Stomach (tissue), 9 donors: ENCODE measurements around the gene ZBTB7A. TPM values are rescaled to one million over a fixed set of nuclear protein-coding genes. Genes with fewer than 3 reads are reported as not detected.

Source experiments
- DNase-seq, 2 donors: peaks; one replicate each; pipeline versions ENCODE4 v3.0.0 to v3.0.0-alpha.2; 2013 to 2019
- H3K27ac ChIP-seq, 5 donors: fragments of 200-600 bp in 4 of 5; sonication (generic) in 4 of 5; one replicate each; pipeline ENCODE4 v1.5.1; 2013 to 2019; ENCODE audit warnings: mild to moderate bottlenecking in 1 of 5, moderate library complexity in 1 of 5
- H3K27me3 ChIP-seq, 3 donors: fragments of 200-600 bp; sonication (generic); one replicate each; pipeline ENCODE4 v1.5.1; 2017 to 2019; ENCODE audit warnings: mixed run types in 1 of 3
- H3K36me3 ChIP-seq, 4 donors: fragments of 200-600 bp; sonication (generic); 1 replicate in 3 of 4; 2 replicates in 1 of 4; pipeline ENCODE4 v1.5.1; 2016 to 2019
- H3K4me1 ChIP-seq, 4 donors: fragments of 200-600 bp; sonication (generic); one replicate each; pipeline ENCODE4 v1.5.1; 2016 to 2019
- H3K4me3 ChIP-seq, 4 donors: fragments of 200-600 bp; sonication (generic) in 3 of 4; one replicate each; pipeline ENCODE4 v1.5.1; 2016 to 2019; ENCODE audit warnings: mild to moderate bottlenecking in 1 of 4
- H3K9me3 ChIP-seq, 4 donors: fragments of 200-600 bp; sonication (generic); one replicate each; pipeline ENCODE4 v1.5.1; 2016 to 2019
- CTCF ChIP-seq, 7 experiments: fragments of 450-650 bp in 4 of 7; fragments of 200-600 bp in 3 of 7; sonication (generic) in 3 of 7; IDR thresholded peaks; one replicate each; pipeline ENCODE4 v1.5.1; 2016 to 2019; ENCODE audit warnings: antibody characterized with exemption in 7 of 7, control low read depth in 2 of 7, mild to moderate bottlenecking in 1 of 7
- EP300 ChIP-seq: sonication (generic); formaldehyde crosslinking; IDR thresholded peaks from one replicate; pipeline ENCODE4 v1.6.1; 2017; ENCODE audit warnings: antibody characterized with exemption
- POLR2A ChIP-seq, 4 donors: fragments of 450-650 bp; IDR thresholded peaks; one replicate each; pipeline ENCODE4 v1.6.1; 2016; ENCODE audit warnings: antibody characterized with exemption in 4 of 4, control low read depth in 2 of 4, mild to moderate bottlenecking in 1 of 4, moderate library complexity in 1 of 4
- POLR2AphosphoS5 ChIP-seq, 3 donors: sonication (generic); formaldehyde crosslinking; IDR thresholded peaks; one replicate each; pipeline ENCODE4 v1.6.1; 2016; ENCODE audit warnings: antibody characterized with exemption in 3 of 3
- WGBS, 5 donors: extraction: QIAGEN DNeasy Blood & Tissue Kit in 3 of 5; methylation state at CpG; one replicate each; pipeline versions ENCODE4 v1.1.5 to v1.1.7; 2013 to 2018; 5-methylcytosine and 5-hydroxymethylcytosine counted together
- intact Hi-C: fragments of 100-400 bp; cut with DNase I; formaldehyde crosslinking; loops from one replicate; pipeline ENCODE4 v1.15.1; 2023; ENCODE audit warnings: low total_unique reads
- polyA plus RNA-seq, 3 donors: library from polyadenylated mRNA; stranded (reverse); fragments of 200-250 nt; gene quantifications; one replicate each; pipeline ENCODE4 v1.2.3, GENCODE V29; 2013
- total RNA-seq, 5 donors: library from RNA; depleted of rRNA; stranded (reverse); fragments of >200 nt; gene quantifications; one replicate each; pipeline versions ENCODE4 v1.1.0 to v1.2.3, GENCODE V29; 2014 to 2016
- donor health status: healthy with polysubstance abuse.
- donor health status: Bipolar disorder and iron deficiency.
- donor health status: healthy.

ZBTB7A gene
- total and polyA plus RNA-seq, 8 donors, result 8.0 to 274 (median 35.5) TPM

GRCh38 chr19:4075373-4075772 lies 8.7 kb upstream of the ZBTB7A start:
- Histone ChIP-seq H3K27ac (no peak overlapping the region), H3K36me3 (no peaks in the 10 kb centered on the region), H3K4me1 (peaks cover 7 to 30% (median 18%) of the 10 kb centered on the region in 4 donors), H3K4me3 (no peak overlapping the region), H3K9me3 (no peaks in the 10 kb centered on the region), H3K27me3 (no peaks in the 10 kb centered on the region)
- DNase-seq, result no peak
- 57 to 67% (median 62%) methylated on average over 9 of the region's 9 CpGs for WGBS, 5 donors
- intact Hi-C loops, result no loop called here
- TF ChIP-seq CTCF (IDR thresholded peaks at IDR 0.05), result no peak
- no peak for TF ChIP-seq EP300
- TF ChIP-seq POLR2A (IDR thresholded peaks at IDR 0.05), result no peak
- TF ChIP-seq POLR2AphosphoS5 (IDR thresholded peaks at IDR 0.05), result no peak

- Histone ChIP-seq H3K27me3 (no peaks in the 10 kb centered on the region), H3K36me3 (no peaks in the 10 kb centered on the region), H3K27ac (no peak overlapping the region), H3K9me3 (no peaks in the 10 kb centered on the region), H3K4me3 (no peak overlapping the region), H3K4me1 (peaks cover 10 to 24% (median 15%) of the 10 kb centered on the region in 4 donors)
- 94 to 97% (median 95%) methylated on average over 3 of the region's 3 CpGs for WGBS, 5 donors
- TF ChIP-seq EP300, result no peak
- no peak for TF ChIP-seq POLR2AphosphoS5 (IDR thresholded peaks at IDR 0.05)
- TF ChIP-seq POLR2A (IDR thresholded peaks at IDR 0.05), result no peak
- no peak for TF ChIP-seq CTCF (IDR thresholded peaks at IDR 0.05)
- intact Hi-C loops, result no loop called here
- DNase-seq, result no peak
Measured at GRCh38 chr19:4071610-4072009, 4.9 kb upstream of the ZBTB7A start.

- no peak for TF ChIP-seq POLR2AphosphoS5 (IDR thresholded peaks at IDR 0.05)
- no peak for TF ChIP-seq EP300
- TF ChIP-seq CTCF (IDR thresholded peaks at IDR 0.05), result no peak
- no peak for TF ChIP-seq POLR2A (IDR thresholded peaks at IDR 0.05)
- Histone ChIP-seq H3K27me3 (no peaks in the 10 kb centered on the region), H3K4me1 (peaks cover 10 to 23% (median 17%) of the 10 kb centered on the region in 4 donors), H3K4me3 (no peak overlapping the region), H3K9me3 (no peaks in the 10 kb centered on the region), H3K36me3 (no peaks in the 10 kb centered on the region), H3K27ac (peak overlapping the region in 1 of 5 donors; percentile 98)
- WGBS, 5 donors, result 59 to 67% (median 65%) methylated on average over 11 to 12 of the region's 12 CpGs
- DNase-seq, result peak in 1 of 2 donors; percentile 47
- intact Hi-C loops, result no loop called here
Measured at GRCh38 chr19:4069331-4069959, 2.7 kb upstream of the ZBTB7A start.

GRCh38 chr19:4068047-4068966 lies 1.6 kb upstream of the ZBTB7A start:
- H3K36me3 ChIP-seq, result peaks cover 0 to 2% (median 0%) of the 10 kb centered on the region in 4 donors
- TF ChIP-seq POLR2AphosphoS5 (IDR thresholded peaks at IDR 0.05) (no peak), EP300 (no peak), POLR2A (IDR thresholded peaks at IDR 0.05) (no peak), CTCF (IDR thresholded peaks at IDR 0.05) (no peak)
- WGBS, 5 donors, result 22 to 27% (median 26%) methylated on average over 28 to 31 of the region's 31 CpGs
- H3K4me3 ChIP-seq, result peak overlapping the region; percentile 94 to 100 (median 100)
- DNase-seq, result peak in 1 of 2 donors; percentile 61
- no peaks in the 10 kb centered on the region for H3K27me3 ChIP-seq
- no peaks in the 10 kb centered on the region for H3K9me3 ChIP-seq
- peaks cover 19 to 34% (median 27%) of the 10 kb centered on the region in 4 donors for H3K4me1 ChIP-seq
- peak overlapping the region; percentile 96 to 100 (median 98) for H3K27ac ChIP-seq
- intact Hi-C loops, result no loop called here
